Muscle layer of colon (tissue), 2 donors: ENCODE data around the gene LCE1F.

Experiments used
- H3K27ac ChIP-seq: one replicate; pipeline ENCODE4 v1.7.0; 2013; ENCODE audit warnings: low read depth, mild to moderate bottlenecking, low read length, moderate library complexity
- H3K27me3 ChIP-seq, 2 donors: one replicate each; pipeline ENCODE4 v1.7.0; 2013; ENCODE audit warnings: low read length in 2 of 2, mild to moderate bottlenecking in 2 of 2; ENCODE audit not compliant: insufficient read depth in 2 of 2, control insufficient read depth in 1 of 2
- H3K36me3 ChIP-seq: one replicate; pipeline ENCODE4 v1.7.0; 2013; ENCODE audit warnings: mild to moderate bottlenecking, low read length; ENCODE audit not compliant: insufficient read depth
- H3K4me1 ChIP-seq: one replicate; pipeline ENCODE4 v1.7.0; 2013; ENCODE audit warnings: mild to moderate bottlenecking, low read length; ENCODE audit not compliant: insufficient read depth
- H3K4me3 ChIP-seq, 2 donors: one replicate each; pipeline ENCODE4 v1.7.0; 2013; ENCODE audit warnings: low read length in 2 of 2, low read depth in 1 of 2, mild to moderate bottlenecking in 1 of 2, moderate library complexity in 1 of 2
- H3K9ac ChIP-seq: one replicate; pipeline ENCODE4 v1.7.0; 2013; ENCODE audit warnings: low read length
- H3K9me3 ChIP-seq: one replicate; pipeline ENCODE4 v1.7.0; 2013; ENCODE audit warnings: mild to moderate bottlenecking, low read length
- donor health status: abdominal sarcoma.
- donor health status: Adenocarcinoma of cecum.

The LCE1F gene

GRCh38 chr1:152777510-152778137 lies 2.7 kb downstream of the LCE1F start:
- H3K27me3 ChIP-seq, result no peaks in the 10 kb centered on the region
- no peak overlapping the region for H3K27ac ChIP-seq
- H3K9me3 ChIP-seq, result no peaks in the 10 kb centered on the region
- H3K36me3 ChIP-seq, result no peaks in the 10 kb centered on the region
- no peak overlapping the region for H3K9ac ChIP-seq
- no peak overlapping the region for H3K4me3 ChIP-seq
- no peaks in the 10 kb centered on the region for H3K4me1 ChIP-seq

GRCh38 chr1:152783095-152783494 lies 8.2 kb downstream of the LCE1F start:
- Histone ChIP-seq H3K9me3 (no peaks in the 10 kb centered on the region), H3K4me3 (no peak overlapping the region), H3K27ac (no peak overlapping the region), H3K9ac (no peak overlapping the region), H3K4me1 (no peaks in the 10 kb centered on the region), H3K27me3 (no peaks in the 10 kb centered on the region), H3K36me3 (no peaks in the 10 kb centered on the region)

GRCh38 chr1:152786077-152786476 lies 11.1 kb downstream of the LCE1F start, which contains the start of gene LCE1E:
Gene LCE1E (plus strand): TSS chr1:152786257. CDS start chr1:152787300, 1,043 bp downstream.
- no peaks in the 10 kb centered on the region for H3K9me3 ChIP-seq
- H3K27me3 ChIP-seq, result no peaks in the 10 kb centered on the region
- H3K4me1 ChIP-seq, result no peaks in the 10 kb centered on the region
- no peak within 1 kb of the TSS for H3K4me3 ChIP-seq
- no peaks in the 10 kb centered on the region for H3K36me3 ChIP-seq
- H3K27ac ChIP-seq, result no peak within 1 kb of the TSS
- no peak within 1 kb of the TSS for H3K9ac ChIP-seq

- Histone ChIP-seq H3K36me3 (no peaks in the 10 kb centered on the region), H3K27me3 (no peaks in the 10 kb centered on the region), H3K9me3 (no peaks in the 10 kb centered on the region), H3K27ac (no peak overlapping the region), H3K9ac (no peak overlapping the region), H3K4me1 (no peaks in the 10 kb centered on the region), H3K4me3 (no peak overlapping the region)
These were observed 20.7 kb downstream of the LCE1F start for GRCh38 chr1:152795686-152796085.

- H3K36me3 ChIP-seq, result no peaks in the 10 kb centered on the region
- no peaks in the 10 kb centered on the region for H3K4me1 ChIP-seq
- H3K4me3 ChIP-seq, result no peak within 1 kb of the TSS
- no peaks in the 10 kb centered on the region for H3K9me3 ChIP-seq
- no peaks in the 10 kb centered on the region for H3K27me3 ChIP-seq
- no peak within 1 kb of the TSS for H3K9ac ChIP-seq
- no peak within 1 kb of the TSS for H3K27ac ChIP-seq
These were observed 21.5 kb downstream of the LCE1F start, which contains the start of gene LCE1D for GRCh38 chr1:152796421-152796820. Gene LCE1D (plus strand): TSS chr1:152796721. CDS start chr1:152797795, 1,074 bp downstream.

GRCh38 chr1:152801333-152801732 lies 26.4 kb downstream of the LCE1F start:
- Histone ChIP-seq H3K27me3 (no peaks in the 10 kb centered on the region), H3K27ac (no peak overlapping the region), H3K9me3 (no peaks in the 10 kb centered on the region), H3K36me3 (no peaks in the 10 kb centered on the region), H3K4me3 (no peak overlapping the region), H3K4me1 (no peaks in the 10 kb centered on the region), H3K9ac (no peak overlapping the region)

- no peak within 1 kb of the TSS for H3K27ac ChIP-seq
- H3K4me1 ChIP-seq, result no peaks in the 10 kb centered on the region
- no peak within 1 kb of the TSS for H3K4me3 ChIP-seq
- H3K36me3 ChIP-seq, result no peaks in the 10 kb centered on the region
- no peaks in the 10 kb centered on the region for H3K27me3 ChIP-seq
- H3K9ac ChIP-seq, result no peak within 1 kb of the TSS
- H3K9me3 ChIP-seq, result no peaks in the 10 kb centered on the region
These were observed 31.6 kb downstream of the LCE1F start, which contains the start of gene LCE1C for GRCh38 chr1:152806576-152806975. Gene LCE1C (minus strand): TSS chr1:152806651. CDS start chr1:152805478, 1,173 bp downstream.

GRCh38 chr1:152811050-152811449 lies 36.1 kb downstream of the LCE1F start:
- H3K27me3 ChIP-seq, result no peaks in the 10 kb centered on the region
- H3K9me3 ChIP-seq, result no peaks in the 10 kb centered on the region
- no peak overlapping the region for H3K27ac ChIP-seq
- no peak overlapping the region for H3K9ac ChIP-seq
- H3K4me1 ChIP-seq, result no peaks in the 10 kb centered on the region
- H3K4me3 ChIP-seq, result no peak overlapping the region
- no peaks in the 10 kb centered on the region for H3K36me3 ChIP-seq

- Histone ChIP-seq H3K9me3 (no peaks in the 10 kb centered on the region), H3K27me3 (no peaks in the 10 kb centered on the region), H3K9ac (no peak within 1 kb of the TSS), H3K4me1 (no peaks in the 10 kb centered on the region), H3K27ac (no peak within 1 kb of the TSS), H3K4me3 (no peak within 1 kb of the TSS), H3K36me3 (no peaks in the 10 kb centered on the region)
These were observed 36.7 kb downstream of the LCE1F start, which contains the start of gene LCE1B for GRCh38 chr1:152811671-152812070. Gene LCE1B (plus strand): TSS chr1:152811971. CDS start chr1:152812447, 476 bp downstream.

GRCh38 chr1:152817309-152817708 lies 42.4 kb downstream of the LCE1F start:
- H3K9ac ChIP-seq, result no peak overlapping the region
- H3K4me3 ChIP-seq, result no peak overlapping the region
- H3K4me1 ChIP-seq, result no peaks in the 10 kb centered on the region
- H3K27me3 ChIP-seq, result no peaks in the 10 kb centered on the region
- H3K36me3 ChIP-seq, result no peaks in the 10 kb centered on the region
- no peaks in the 10 kb centered on the region for H3K9me3 ChIP-seq
- H3K27ac ChIP-seq, result no peak overlapping the region

GRCh38 chr1:152823294-152823693 lies 48.4 kb downstream of the LCE1F start:
- Histone ChIP-seq H3K4me1 (no peaks in the 10 kb centered on the region), H3K27ac (no peak overlapping the region), H3K9me3 (no peaks in the 10 kb centered on the region), H3K4me3 (no peak overlapping the region), H3K36me3 (no peaks in the 10 kb centered on the region), H3K9ac (no peak overlapping the region), H3K27me3 (no peaks in the 10 kb centered on the region)

- H3K27ac ChIP-seq, result no peak overlapping the region
- H3K9me3 ChIP-seq, result no peaks in the 10 kb centered on the region
- H3K27me3 ChIP-seq, result no peaks in the 10 kb centered on the region
- no peaks in the 10 kb centered on the region for H3K36me3 ChIP-seq
- H3K9ac ChIP-seq, result no peak overlapping the region
- no peak overlapping the region for H3K4me3 ChIP-seq
- no peaks in the 10 kb centered on the region for H3K4me1 ChIP-seq
These were observed 50.0 kb downstream of the LCE1F start for GRCh38 chr1:152824964-152825363.
